RPMI7951 (cell line): ENCODE measurements around the gene ANKS3. TPM values are rescaled to one million over a fixed set of nuclear protein-coding genes. Genes with fewer than 3 reads are reported as not detected.

Experiments
- DNase-seq: peaks from one replicate; pipeline ENCODE4 v3.0.0-alpha.2; 2012; ENCODE audit warnings: low read depth
- total RNA-seq: library from RNA; depleted of rRNA; stranded (reverse); fragments of >200 nt; shearing (Covaris generic); gene quantifications from 2 replicates; pipeline ENCODE4 v1.2.3, GENCODE V29; 2014; rRNA removed

ANKS3 gene
- total RNA-seq, 1 experiment from 2014 or later: 10.6 TPM

GRCh38 chr16:4650443-4651074 is 83.5 kb downstream of the ANKS3 start:
- DNase-seq: peak; percentile 42

- DNase-seq: no peak
Measured at GRCh38 chr16:4649744-4650442, 84.2 kb downstream of the ANKS3 start.

GRCh38 chr16:4648917-4649316 is 85.2 kb downstream of the ANKS3 start:
- DNase-seq: no peak

- no peak for DNase-seq
Measured at GRCh38 chr16:4647644-4647980, 86.5 kb downstream of the ANKS3 start.

- no peak for DNase-seq
Measured at GRCh38 chr16:4646773-4647643, 87.1 kb downstream of the ANKS3 start.

Other genes with a start within 250 kb of the ANKS3 start
- 0.78 and 1.1 TPM in 2 replicates for gene CDIP1, start 195.5 kb downstream of the ANKS3 start, total RNA-seq
- not detected in 2 replicates for gene C16orf96, start 177.9 kb downstream of the ANKS3 start, total RNA-seq
- 3.3 and 4.7 TPM in 2 replicates for gene UBALD1, start 119.4 kb downstream of the ANKS3 start, total RNA-seq
- 10.4 and 18.3 TPM in 2 replicates for gene MGRN1, start 109.4 kb downstream of the ANKS3 start, total RNA-seq
- gene NUDT16L1, start 40.7 kb downstream of the ANKS3 start, total RNA-seq: 28.7 and 45.3 TPM in 2 replicates
- gene DNAAF8, start 266 bp upstream of the ANKS3 start, total RNA-seq: 0.36 and 0.49 TPM in 2 replicates
- 5.2 and 5.4 TPM in 2 replicates for gene ZNF500, start 32.9 kb upstream of the ANKS3 start, total RNA-seq
- gene SEPTIN12, start 54.1 kb upstream of the ANKS3 start, total RNA-seq: not detected in 2 replicates
- gene SMIM22, start 61.1 kb upstream of the ANKS3 start, total RNA-seq: not detected in 2 replicates
- gene ROGDI, start 68.4 kb upstream of the ANKS3 start, total RNA-seq: 13.1 and 16.9 TPM in 2 replicates
- gene GLYR1, start 113.0 kb upstream of the ANKS3 start, total RNA-seq: 17.8 and 21.4 TPM in 2 replicates
- gene UBN1, start 113.2 kb upstream of the ANKS3 start, total RNA-seq: 16.5 and 19.7 TPM in 2 replicates
- gene PPL, start 202.9 kb upstream of the ANKS3 start, total RNA-seq: 0.12 and 0.20 TPM in 2 replicates
- gene SEC14L5, start 224.1 kb upstream of the ANKS3 start, total RNA-seq: not detected in 2 replicates